SK-N-MC (cell line): ENCODE results near the gene PVALB.

ENCODE experiments used
- DNase-seq: peaks from one replicate; pipeline ENCODE4 v3.0.0-alpha.2; 2011; ENCODE audit warnings: low read depth, low spot score
- H3K27ac ChIP-seq: fragments of 200-600 bp; sonication (generic); 2 replicates; pipeline ENCODE4 v1.5.1; 2016; ENCODE audit warnings: mixed run types
- H3K36me3 ChIP-seq: fragments of 200-600 bp; sonication (generic); 2 replicates; pipeline ENCODE4 v1.6.1; 2017; ENCODE audit warnings: antibody characterized with exemption, low read length, mixed read lengths; ENCODE audit not compliant: insufficient read depth
- H3K4me3 ChIP-seq: fragments of 200-600 bp; sonication (generic); 2 replicates; pipeline ENCODE4 v1.5.1; 2016
- H3K9ac ChIP-seq: fragments of 200-600 bp; sonication (generic); 2 replicates; pipeline ENCODE4 v1.8.0; 2017; ENCODE audit warnings: mixed run types, mixed read lengths; ENCODE audit not compliant: insufficient read length
- H3K9me3 ChIP-seq: fragments of 200-600 bp; sonication (generic); 2 replicates; pipeline ENCODE4 v1.6.1; 2017; ENCODE audit warnings: low read depth, mild to moderate bottlenecking, antibody characterized with exemption, low read length, moderate library complexity, mixed read lengths
- EZH2 ChIP-seq: fragments of 200-600 bp; sonication (generic); IDR thresholded peaks from one replicate; pipeline ENCODE4 v1.6.1; 2017; ENCODE audit warnings: antibody characterized with exemption
- FOXP2 ChIP-seq: optimal IDR thresholded peaks from 2 replicates; pipeline ENCODE3; 2011; ENCODE audit warnings: mild to moderate bottlenecking, moderate library complexity; ENCODE audit not compliant: insufficient read depth; ENCODE audit errors: extremely low read length, control extremely low read depth
- POLR2AphosphoS5 ChIP-seq: IDR thresholded peaks from 2 replicates; pipeline ENCODE4 v1.6.1; 2012; ENCODE audit warnings: mild to moderate bottlenecking, low read depth, low read length, borderline replicate concordance

The PVALB gene

DNA sequence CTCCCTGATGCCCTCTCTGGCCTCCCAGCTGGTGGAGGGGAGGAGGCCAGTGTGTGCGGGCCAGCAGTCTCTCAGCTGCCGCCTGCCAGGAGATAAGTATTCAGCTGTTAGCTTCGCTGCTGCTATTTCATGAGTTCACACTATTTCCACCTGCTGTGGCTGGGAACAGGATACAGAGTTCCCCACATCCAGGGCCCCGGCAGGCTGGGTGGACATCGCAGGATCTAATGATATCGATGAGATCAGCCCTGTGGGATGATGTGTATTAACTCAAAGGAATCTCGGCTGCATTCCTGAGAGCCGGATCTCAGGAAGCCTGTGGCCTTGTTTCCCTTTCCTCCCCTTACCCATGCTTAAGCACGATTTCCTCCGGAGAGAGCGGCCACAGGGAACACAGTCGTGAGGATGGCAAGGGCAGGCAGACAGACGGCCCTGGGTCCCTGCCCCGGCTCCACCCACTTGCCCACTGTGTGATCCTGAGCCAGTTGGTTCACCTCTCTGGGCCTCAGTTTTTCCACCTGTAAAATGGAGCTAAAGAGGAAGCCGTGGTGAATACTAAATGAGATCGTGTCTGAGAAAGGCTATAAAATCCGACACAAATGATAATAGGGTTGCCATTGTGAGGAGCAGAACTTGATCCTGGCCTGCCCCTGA, 6.5 kb upstream of the PVALB start:
- Histone ChIP-seq H3K9me3 (no peaks in the 10 kb centered on the region), H3K36me3 (no peaks in the 10 kb centered on the region), H3K4me3 (no peak overlapping the region), H3K9ac (no peak overlapping the region), H3K27ac (no peak overlapping the region)
- DNase-seq: no peak
- TF ChIP-seq EZH2 (no peak), POLR2AphosphoS5 (no peak), FOXP2 (no peak)

DNA sequence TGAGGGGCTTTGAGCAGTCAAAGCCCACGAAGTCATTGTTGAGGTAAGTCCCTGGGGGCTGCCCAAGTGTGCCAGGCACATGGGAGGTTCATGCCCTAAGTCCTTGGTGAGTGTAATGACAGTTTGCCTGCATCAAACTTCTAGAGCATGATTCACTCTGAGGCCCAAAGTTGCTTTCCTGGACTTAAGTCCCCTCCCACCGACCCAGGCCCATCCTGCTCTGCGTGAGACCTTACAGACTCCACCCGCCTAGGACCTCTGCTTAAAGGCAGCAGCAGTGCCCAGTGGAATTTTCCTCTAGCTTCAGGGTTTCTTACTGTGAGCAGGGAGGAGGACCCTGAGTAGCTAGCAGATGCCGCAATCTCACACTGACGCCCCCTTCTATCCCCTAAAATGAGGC, 5.7 kb upstream of the PVALB start:
- H3K9me3 ChIP-seq: no peaks in the 10 kb centered on the region
- TF ChIP-seq EZH2 (no peak), POLR2AphosphoS5 (no peak), FOXP2 (no peak)
- DNase-seq: no peak
- no peak overlapping the region for H3K4me3 ChIP-seq
- no peak overlapping the region for H3K27ac ChIP-seq
- no peaks in the 10 kb centered on the region for H3K36me3 ChIP-seq
- H3K9ac ChIP-seq: no peak overlapping the region

DNA sequence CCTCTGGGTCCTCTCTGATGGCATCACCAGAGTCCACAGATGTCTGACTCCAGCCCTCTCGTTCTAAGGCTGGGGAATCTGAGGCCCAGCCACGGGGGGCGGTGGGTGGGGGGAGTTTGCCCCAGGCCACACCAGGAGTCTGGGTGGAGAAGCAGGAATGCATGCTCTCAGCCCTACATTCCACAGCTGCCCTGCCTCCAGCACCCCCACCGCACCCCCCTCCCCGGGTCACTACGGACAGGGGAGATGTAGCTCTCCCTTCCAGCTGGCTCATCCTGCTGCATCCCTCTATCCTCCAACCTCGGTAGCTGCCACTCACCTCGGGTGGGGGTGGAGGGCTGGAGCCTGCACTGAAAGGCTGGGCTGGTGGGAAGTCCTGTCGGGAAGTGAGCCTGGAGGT, 2.3 kb upstream of the PVALB start:
- Histone ChIP-seq H3K9ac (no peak overlapping the region), H3K4me3 (no peak overlapping the region), H3K27ac (no peak overlapping the region), H3K36me3 (no peaks in the 10 kb centered on the region), H3K9me3 (no peaks in the 10 kb centered on the region)
- no peak for DNase-seq
- TF ChIP-seq EZH2 (no peak), POLR2AphosphoS5 (no peak), FOXP2 (no peak)

DNA sequence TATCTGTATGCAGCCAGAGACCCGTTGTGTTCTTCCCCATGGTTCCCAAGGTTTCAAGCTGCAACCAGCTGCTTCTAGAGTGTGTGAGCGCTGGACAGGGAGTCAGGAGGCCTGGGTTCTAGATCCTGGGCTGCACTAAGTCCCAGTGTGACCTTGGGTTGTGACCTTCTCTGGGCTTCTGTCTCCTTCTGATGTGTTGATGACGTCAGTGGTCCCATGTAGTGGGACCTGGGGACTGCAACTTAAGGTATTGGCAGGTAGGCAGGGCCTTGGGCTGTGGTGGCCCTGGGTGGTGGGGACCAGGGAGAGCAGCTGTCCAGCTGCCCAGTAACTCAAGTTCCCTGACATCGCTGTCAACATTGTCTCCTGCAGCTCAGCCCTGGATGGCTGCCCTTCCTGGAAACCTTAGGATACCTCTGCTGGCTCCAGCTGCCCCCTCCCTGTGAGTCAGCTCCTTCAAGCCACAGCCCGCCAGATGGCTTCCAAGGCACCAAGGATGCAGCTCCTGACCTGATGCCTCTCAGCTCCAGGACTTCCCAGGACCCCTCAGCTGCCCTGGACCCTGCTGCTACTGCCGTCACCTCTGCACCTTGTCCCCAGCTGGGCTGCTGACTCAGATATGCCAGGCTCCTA, 1.3 kb upstream of the PVALB start:
- Histone ChIP-seq H3K27ac (no peak overlapping the region), H3K4me3 (no peak overlapping the region), H3K9me3 (no peaks in the 10 kb centered on the region), H3K36me3 (no peaks in the 10 kb centered on the region), H3K9ac (no peak overlapping the region)
- no peak for TF ChIP-seq FOXP2
- TF ChIP-seq POLR2AphosphoS5: no peak
- no peak for TF ChIP-seq EZH2
- DNase-seq: no peak

DNA sequence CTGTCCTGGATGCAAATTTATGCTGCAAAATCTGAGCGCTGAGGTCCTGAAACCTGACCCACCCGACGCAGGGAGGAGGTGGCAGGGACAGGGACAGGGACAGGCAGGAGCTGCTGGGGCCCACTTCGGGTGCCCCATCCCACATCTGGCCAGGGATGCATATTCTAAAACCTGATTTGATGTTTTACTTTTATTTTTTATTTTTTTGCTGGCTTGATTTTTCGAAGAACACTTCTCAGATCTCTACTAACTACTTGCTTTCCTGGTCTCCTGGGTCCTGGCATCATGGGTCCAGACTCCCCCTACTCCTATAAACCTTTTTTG, 652 bp upstream of the PVALB start:
- no peak overlapping the region for H3K4me3 ChIP-seq
- H3K9ac ChIP-seq: no peak overlapping the region
- no peak overlapping the region for H3K27ac ChIP-seq
- no peaks in the 10 kb centered on the region for H3K36me3 ChIP-seq
- TF ChIP-seq POLR2AphosphoS5 (no peak), FOXP2 (no peak)
- no peaks in the 10 kb centered on the region for H3K9me3 ChIP-seq
- DNase-seq: no peak

DNA sequence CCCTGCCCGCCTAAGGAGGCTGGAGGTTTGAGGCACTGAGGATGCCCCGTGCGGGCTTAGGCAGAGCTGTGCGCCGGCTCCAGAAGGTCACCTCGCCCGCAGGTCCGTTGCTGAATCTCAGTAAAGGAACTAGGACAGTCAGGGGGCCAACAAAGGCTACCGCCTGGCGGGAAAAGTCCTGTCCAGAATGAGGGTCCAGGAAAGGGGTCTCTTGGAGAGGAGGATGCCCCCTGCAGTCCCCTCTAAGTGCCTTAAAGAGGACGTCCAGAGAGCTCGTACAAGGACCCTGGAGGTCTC, 548 bp downstream of the PVALB start:
- Histone ChIP-seq H3K9ac (no peak overlapping the region), H3K27ac (no peak overlapping the region), H3K36me3 (no peaks in the 10 kb centered on the region), H3K9me3 (no peaks in the 10 kb centered on the region), H3K4me3 (no peak overlapping the region)
- DNase-seq: no peak
- no peak for TF ChIP-seq EZH2
- no peak for TF ChIP-seq FOXP2
- TF ChIP-seq POLR2AphosphoS5: no peak

DNA sequence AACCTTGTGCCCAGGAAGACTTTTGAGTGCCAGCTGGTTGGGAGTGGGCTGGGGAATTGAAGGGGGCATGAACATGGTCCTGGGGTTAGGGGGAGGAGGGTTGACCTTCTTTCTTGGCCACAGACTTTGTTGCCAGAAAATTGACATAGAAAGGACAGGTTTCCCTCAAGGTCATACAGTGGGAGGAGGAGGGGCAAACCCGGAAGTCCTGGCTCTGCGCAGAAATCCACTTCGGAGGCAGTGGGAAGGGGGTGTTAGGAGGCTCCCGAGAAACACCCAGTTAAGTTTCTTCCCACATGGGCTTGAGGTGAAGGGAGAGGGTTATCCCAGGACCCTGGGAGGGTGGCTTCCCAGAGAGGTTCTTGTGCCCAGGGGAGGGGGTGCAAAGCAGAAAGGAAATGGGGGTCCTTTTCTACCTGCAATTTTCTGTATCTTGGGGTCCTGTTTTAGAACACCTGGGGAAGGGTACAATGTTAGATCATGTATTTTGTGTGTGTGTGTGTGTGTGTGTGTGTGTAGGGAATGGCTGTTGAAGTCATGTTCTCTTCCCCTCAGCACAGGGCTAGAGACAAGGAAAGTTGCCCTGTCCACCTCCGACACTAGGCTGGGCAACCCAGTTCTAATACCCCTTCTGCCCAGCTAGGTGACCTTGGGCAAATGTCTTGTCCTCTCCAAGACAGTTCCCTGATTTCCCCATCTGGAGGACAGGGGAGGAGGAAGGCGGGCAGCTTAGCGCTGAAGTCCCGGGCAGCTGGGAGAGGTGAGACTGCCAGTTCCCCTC, 1.1 kb downstream of the PVALB start:
- TF ChIP-seq POLR2AphosphoS5 (no peak), FOXP2 (no peak)
- Histone ChIP-seq H3K27ac (no peak overlapping the region), H3K9ac (no peak overlapping the region), H3K36me3 (no peaks in the 10 kb centered on the region), H3K4me3 (no peak overlapping the region), H3K9me3 (no peaks in the 10 kb centered on the region)
- DNase-seq: no peak

DNA sequence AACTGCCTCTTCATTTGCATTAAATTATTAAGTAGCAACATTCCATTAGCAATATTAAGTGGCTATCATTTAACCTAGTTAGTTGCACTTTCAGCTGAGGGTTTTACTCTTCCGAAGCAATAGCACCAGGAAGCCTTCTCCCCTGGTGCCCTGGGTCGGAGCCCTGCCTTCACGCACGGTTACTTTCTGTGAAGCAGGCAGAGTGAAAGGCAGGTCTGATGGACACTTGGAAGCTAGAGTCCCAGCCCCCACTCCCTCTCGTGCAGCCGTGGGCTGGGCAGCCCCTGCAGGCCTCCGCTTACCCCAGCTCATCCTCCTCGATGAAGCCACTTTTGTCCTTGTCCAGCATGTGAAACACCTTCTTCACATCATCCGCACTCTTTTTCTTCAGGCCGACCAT, 2.0 kb downstream of the PVALB start:
- no peak for DNase-seq
- no peak overlapping the region for H3K27ac ChIP-seq
- TF ChIP-seq FOXP2 (no peak), POLR2AphosphoS5 (no peak), EZH2 (no peak)
- no peaks in the 10 kb centered on the region for H3K36me3 ChIP-seq
- no peak overlapping the region for H3K4me3 ChIP-seq
- no peaks in the 10 kb centered on the region for H3K9me3 ChIP-seq
- H3K9ac ChIP-seq: no peak overlapping the region
